OCI-LY7 (cell line): Measurements from ENCODE around the gene DEGS2.

Experiments
- CTCF ChIP-seq: fragments of 200-600 bp; sonication (generic); conservative IDR thresholded peaks from 2 replicates; pipeline ENCODE4 v1.5.1; 2014; ENCODE audit warnings: mild to moderate bottlenecking, antibody characterized with exemption, low read length, moderate library complexity, mixed read lengths
- EZH2phosphoT487 ChIP-seq: fragments of 200-600 bp; sonication (generic); IDR thresholded peaks from 2 replicates; pipeline ENCODE4 v1.6.1; 2018; ENCODE audit warnings: low read depth, borderline replicate concordance, mild to moderate bottlenecking, mixed run types, antibody characterized with exemption, low read length, moderate library complexity, mixed read lengths

DNA sequence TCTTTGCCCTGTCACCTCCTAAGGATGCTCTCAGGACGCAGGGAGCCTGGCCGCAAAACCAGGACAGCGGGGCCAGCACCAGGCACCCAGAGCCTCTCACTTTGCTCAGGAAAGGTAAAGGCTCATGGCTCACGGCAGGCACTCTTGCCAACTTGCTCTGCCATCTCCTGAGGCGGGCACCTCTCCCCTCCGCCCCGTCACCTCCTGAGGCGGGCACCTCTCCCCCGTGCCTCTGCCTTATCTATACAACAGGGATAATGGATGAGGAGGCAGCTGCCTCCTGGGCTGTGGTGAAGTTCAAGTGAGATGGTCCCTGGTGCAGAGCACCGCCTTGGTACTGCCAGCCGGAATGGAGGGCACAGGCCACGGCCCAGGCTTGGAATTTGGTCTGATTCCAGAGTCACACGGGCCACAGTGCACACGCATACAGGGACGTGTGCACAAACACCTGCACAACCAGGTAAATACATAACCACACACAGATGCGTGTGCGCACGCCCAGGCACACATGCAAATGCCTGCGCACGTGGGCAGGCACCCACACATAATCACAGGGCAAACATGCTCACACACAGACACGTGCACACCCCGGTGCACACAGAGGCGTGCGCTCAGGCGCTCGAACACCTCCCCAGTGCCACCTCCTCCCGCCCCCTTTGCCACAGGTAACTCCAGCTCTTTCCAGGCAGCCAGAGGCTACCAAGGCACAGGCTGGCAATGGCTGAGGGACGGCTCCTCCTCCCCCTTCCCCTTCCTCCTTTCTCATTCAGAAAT is 11.6 kb downstream of the DEGS2 start:
- TF ChIP-seq CTCF (no peak), EZH2phosphoT487 (no peak)
